A673 (cell line): ENCODE measurements around the gene DCLK1. TPM values are rescaled to one million over a fixed set of nuclear protein-coding genes. Genes with fewer than 3 reads are reported as not detected.

Experiments
- BruUV-seq: library from RNA; stranded (reverse); fragments of 400-500 nt; replicated peaks from 2 replicates; lab custom pipeline; 2021; lab: Mats Ljungman, UMichigan
- CTCF ChIA-PET: fragments of 300-600 bp; sonication (Branson Sonifier 250); formaldehyde crosslinking; loops from one replicate; lab custom pipeline; 2022; ENCODE audit warnings: antibody characterized with exemption; lab: Charles Lee
- POLR2A ChIA-PET: fragments of 300-600 bp; sonication (Branson Sonifier 250); formaldehyde crosslinking; loops from one replicate; lab custom pipeline; 2022; ENCODE audit warnings: antibody characterized with exemption; ENCODE audit not compliant: low non-redundant PET; lab: Charles Lee
- DNase-seq: peaks from one replicate; pipeline ENCODE4 v3.0.0-alpha.2; 2015; ENCODE audit warnings: low spot score
- H3K27ac ChIP-seq: fragments of 200-600 bp; sonication (generic); 2 replicates; pipeline ENCODE4 v1.5.1; 2016; ENCODE audit warnings: mixed run types, low read depth, mild to moderate bottlenecking, mixed read lengths, antibody characterized with exemption, low read length; ENCODE audit not compliant: poor library complexity, severe bottlenecking
- H3K27me3 ChIP-seq: fragments of 200-600 bp; sonication (generic); replicated peaks from 2 replicates; pipeline ENCODE4 v1.6.1; 2017; ENCODE audit warnings: mixed run types, low read depth, mild to moderate bottlenecking, mixed read lengths, antibody characterized with exemption, low read length; ENCODE audit not compliant: insufficient read depth, poor library complexity
- H3K36me3 ChIP-seq: fragments of 200-600 bp; sonication (generic); 2 replicates; pipeline ENCODE4 v1.6.1; 2016; ENCODE audit warnings: mixed run types, mild to moderate bottlenecking, mixed read lengths, antibody characterized with exemption, low read length; ENCODE audit not compliant: insufficient read depth, poor library complexity, severe bottlenecking
- H3K4me1 ChIP-seq: fragments of 200-600 bp; sonication (generic); 2 replicates; pipeline ENCODE4 v1.6.1; 2017; ENCODE audit warnings: mixed run types, mild to moderate bottlenecking, mixed read lengths, antibody characterized with exemption, low read length; ENCODE audit not compliant: insufficient read depth, poor library complexity, severe bottlenecking
- H3K4me3 ChIP-seq: fragments of 200-600 bp; sonication (generic); 2 replicates; pipeline ENCODE4 v1.5.1; 2016; ENCODE audit warnings: low read depth, mixed run types, mild to moderate bottlenecking, mixed read lengths, low read length; ENCODE audit not compliant: poor library complexity, severe bottlenecking
- H3K9me3 ChIP-seq: fragments of 200-600 bp; sonication (generic); 2 replicates; pipeline ENCODE4 v1.6.1; 2016; ENCODE audit warnings: mixed run types, low read depth, mild to moderate bottlenecking, mixed read lengths, antibody characterized with exemption, low read length; ENCODE audit not compliant: poor library complexity, severe bottlenecking
- CTCF ChIP-seq: fragments of 300-800, 200-600 bp; sonication (generic); conservative IDR thresholded peaks from 2 replicates; pipeline ENCODE4 v1.5.1; 2017; ENCODE audit warnings: low read depth, mild to moderate bottlenecking, antibody characterized with exemption, low read length, moderate library complexity, mixed read lengths
- EZH2 ChIP-seq: fragments of 200-600 bp; sonication (generic); IDR thresholded peaks from 2 replicates; pipeline ENCODE4 v1.6.1; 2017; ENCODE audit warnings: borderline replicate concordance, low read depth, mild to moderate bottlenecking, mixed read lengths, antibody characterized with exemption, low read length; ENCODE audit not compliant: poor library complexity, severe bottlenecking
- intact Hi-C: fragments of 100-400 bp; cut with micrococcal nuclease; formaldehyde crosslinking; loops from one replicate; pipeline ENCODE4 v1.10.0; 2022; ENCODE audit not compliant: unreplicated experiment
- total RNA-seq: library from RNA; stranded (reverse); gene quantifications from 2 replicates; pipeline ENCODE4 v1.2.3, GENCODE V29; 2021

The DCLK1 gene
- total RNA-seq, 1 experiment from 2014 or later = 11.2 TPM

- no peak overlapping the region for H3K4me3 ChIP-seq
- no peaks in the 10 kb centered on the region for H3K4me1 ChIP-seq
- BruUV-seq = no TSS peak
- no peaks in the 10 kb centered on the region for H3K27me3 ChIP-seq
- H3K9me3 ChIP-seq = no peaks in the 10 kb centered on the region
- TF ChIP-seq EZH2 = no peak
- no peak for TF ChIP-seq CTCF
- no peak overlapping the region for H3K27ac ChIP-seq
- ChIA-PET CTCF (no interaction called here), POLR2A (no interaction called here)
- intact Hi-C loops = no loop called here
- DNase-seq = no peak
- no peaks in the 10 kb centered on the region for H3K36me3 ChIP-seq
Observed at GRCh38 chr13:35898041-35898440, 233.1 kb downstream of the DCLK1 start.

GRCh38 chr13:35894636-35895035 is 236.5 kb downstream of the DCLK1 start:
- no peaks in the 10 kb centered on the region for H3K9me3 ChIP-seq
- no peak for TF ChIP-seq CTCF
- no peak for TF ChIP-seq EZH2
- ChIA-PET POLR2A (no interaction called here), CTCF (no interaction called here)
- no peaks in the 10 kb centered on the region for H3K4me1 ChIP-seq
- DNase-seq = no peak
- H3K27me3 ChIP-seq = no peaks in the 10 kb centered on the region
- H3K4me3 ChIP-seq = no peak overlapping the region
- BruUV-seq = no TSS peak
- no peak overlapping the region for H3K27ac ChIP-seq
- no peaks in the 10 kb centered on the region for H3K36me3 ChIP-seq
- intact Hi-C loops = no loop called here

GRCh38 chr13:35892837-35893814 is 238.1 kb downstream of the DCLK1 start:
- Histone ChIP-seq H3K4me1 (peaks cover 7% of the 10 kb centered on the region), H3K9me3 (no peaks in the 10 kb centered on the region), H3K4me3 (no peak overlapping the region), H3K36me3 (no peaks in the 10 kb centered on the region), H3K27ac (no peak overlapping the region), H3K27me3 (no peaks in the 10 kb centered on the region)
- CTCF ChIA-PET = no interaction called here
- intact Hi-C loops = no loop called here
- BruUV-seq = no TSS peak
- TF ChIP-seq CTCF = no peak
- TF ChIP-seq EZH2 = no peak
- POLR2A ChIA-PET = no interaction called here
- no peak for DNase-seq
